ENCODE results near the gene KCNMA1.

GRCh38 chr10:77212632-77213031 lies 425.0 kb downstream of the KCNMA1 start:
- no peak for TF ChIP-seq CTCF (IDR thresholded peaks at IDR 0.05)
- no peak for TF ChIP-seq POLR2AphosphoS5 (IDR thresholded peaks at IDR 0.05)
- no peak for TF ChIP-seq POLR2A (IDR thresholded peaks at IDR 0.05)
